BJ (cell line): ENCODE data around the gene ZNF32. TPM values are rescaled to one million over a fixed set of nuclear protein-coding genes. Genes with fewer than 3 reads are reported as not detected.

Experiments
- CTCF ChIA-PET: fragments of 350-600 bp; formaldehyde crosslinking; extraction: SDS; loops from one replicate; lab custom pipeline; 2021; ENCODE audit warnings: antibody characterized with exemption, inconsistent platforms; lab: Yijun Ruan, JAX
- POLR2A ChIA-PET: fragments of 300-600 bp; sonication (Branson Sonifier 250); formaldehyde crosslinking; extraction: SDS; loops from one replicate; lab custom pipeline; 2021; ENCODE audit warnings: antibody characterized with exemption; lab: Charles Lee
- DNase-seq: peaks from one replicate; pipeline ENCODE4 v3.0.0-alpha.2; 2011; ENCODE audit warnings: low read depth
- H3K27me3 ChIP-seq: 2 replicates; pipeline ENCODE4 v1.6.0; 2011; ENCODE audit warnings: low read length; ENCODE audit not compliant: control insufficient read depth, insufficient read depth
- H3K36me3 ChIP-seq: 2 replicates; pipeline ENCODE4 v1.5.1; 2011; ENCODE audit warnings: low read length; ENCODE audit not compliant: control insufficient read depth, insufficient read depth
- H3K4me3 ChIP-seq: 2 replicates; pipeline ENCODE4 v1.5.1; 2011; ENCODE audit warnings: low read depth, mild to moderate bottlenecking, control low read depth, low read length
- polyA plus RNA-seq: library from polyadenylated mRNA; depleted of rRNA; stranded (reverse); fragments of >200 nt; gene quantifications from 2 replicates; pipeline ENCODE4 v1.2.3, GENCODE V29; 2011
- TF ChIP-seq, protein P1 (sequence below): IDR thresholded peaks from 2 replicates; pipeline ENCODE4 v1.5.1; 2011; ENCODE audit warnings: low read depth, mild to moderate bottlenecking, control low read depth, inconsistent platforms, low read length, moderate library complexity; ENCODE audit not compliant: insufficient read depth

The ZNF32 gene
- polyA plus RNA-seq, 1 experiment = 38.6 TPM

DNA sequence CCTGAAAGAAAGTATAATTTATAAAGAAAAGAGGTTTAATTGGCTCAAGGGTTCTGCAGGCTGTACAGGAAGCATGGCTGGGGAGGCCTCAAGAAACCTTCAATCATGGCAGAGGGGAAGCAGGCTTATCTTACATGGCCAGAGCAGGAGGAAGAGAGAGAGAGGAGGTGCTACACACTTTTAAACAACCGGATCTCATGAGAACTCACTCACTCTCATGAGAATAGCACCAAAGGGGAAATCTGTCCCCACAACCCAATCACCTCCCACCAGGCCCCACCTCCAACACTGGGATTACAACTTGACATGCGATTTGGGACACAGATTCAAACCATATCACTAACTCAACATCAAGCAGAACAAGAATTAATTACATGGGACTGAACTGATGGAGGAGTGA lies 49.3 kb downstream of the ZNF32 start:
- DNase-seq = no peak
- Histone ChIP-seq H3K36me3 (no peaks in the 10 kb centered on the region), H3K27me3 (peaks cover 2% of the 10 kb centered on the region; the same call in 1 of the 2 replicates), H3K4me3 (no peak overlapping the region)
- TF ChIP-seq, protein P1, sequence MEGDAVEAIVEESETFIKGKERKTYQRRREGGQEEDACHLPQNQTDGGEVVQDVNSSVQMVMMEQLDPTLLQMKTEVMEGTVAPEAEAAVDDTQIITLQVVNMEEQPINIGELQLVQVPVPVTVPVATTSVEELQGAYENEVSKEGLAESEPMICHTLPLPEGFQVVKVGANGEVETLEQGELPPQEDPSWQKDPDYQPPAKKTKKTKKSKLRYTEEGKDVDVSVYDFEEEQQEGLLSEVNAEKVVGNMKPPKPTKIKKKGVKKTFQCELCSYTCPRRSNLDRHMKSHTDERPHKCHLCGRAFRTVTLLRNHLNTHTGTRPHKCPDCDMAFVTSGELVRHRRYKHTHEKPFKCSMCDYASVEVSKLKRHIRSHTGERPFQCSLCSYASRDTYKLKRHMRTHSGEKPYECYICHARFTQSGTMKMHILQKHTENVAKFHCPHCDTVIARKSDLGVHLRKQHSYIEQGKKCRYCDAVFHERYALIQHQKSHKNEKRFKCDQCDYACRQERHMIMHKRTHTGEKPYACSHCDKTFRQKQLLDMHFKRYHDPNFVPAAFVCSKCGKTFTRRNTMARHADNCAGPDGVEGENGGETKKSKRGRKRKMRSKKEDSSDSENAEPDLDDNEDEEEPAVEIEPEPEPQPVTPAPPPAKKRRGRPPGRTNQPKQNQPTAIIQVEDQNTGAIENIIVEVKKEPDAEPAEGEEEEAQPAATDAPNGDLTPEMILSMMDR = no peak
- ChIA-PET POLR2A (no interaction called here), CTCF (no interaction called here)

DNA sequence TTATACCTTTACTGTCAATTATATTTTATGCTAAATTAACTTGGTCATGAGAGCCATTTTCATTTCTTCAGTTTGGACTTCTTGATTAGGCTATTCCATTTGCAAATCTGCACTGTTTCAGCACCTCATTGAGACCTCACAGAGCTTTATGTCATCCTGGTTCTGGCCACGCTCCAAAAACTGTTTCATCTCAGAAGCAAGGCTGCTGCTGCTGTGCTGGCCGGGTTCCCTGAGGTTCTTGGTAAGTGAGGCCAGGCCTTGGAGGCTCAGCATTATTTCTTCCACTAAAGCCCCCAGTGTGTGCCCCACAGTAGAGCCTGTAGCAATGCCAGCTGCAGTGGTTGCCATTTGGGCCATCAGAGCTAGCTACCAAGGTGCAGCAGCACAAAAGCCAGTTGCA lies 50.2 kb downstream of the ZNF32 start:
- H3K27me3 ChIP-seq = peaks cover 2% of the 10 kb centered on the region; the same call in 1 of the 2 replicates
- H3K36me3 ChIP-seq = no peaks in the 10 kb centered on the region
- no peak overlapping the region for H3K4me3 ChIP-seq
- ChIA-PET CTCF (interaction anchor here (1.1 kb wide), 1 partner anchor 12 kb away, joined by 4 read pairs; no protein-coding TSS in a partner anchor), POLR2A (interaction anchor here (0.7 kb wide), 1 partner anchor 1281 kb away, joined by 7 read pairs; no protein-coding TSS in a partner anchor)
- no peak for DNase-seq
- TF ChIP-seq, protein P1 = no peak

DNA sequence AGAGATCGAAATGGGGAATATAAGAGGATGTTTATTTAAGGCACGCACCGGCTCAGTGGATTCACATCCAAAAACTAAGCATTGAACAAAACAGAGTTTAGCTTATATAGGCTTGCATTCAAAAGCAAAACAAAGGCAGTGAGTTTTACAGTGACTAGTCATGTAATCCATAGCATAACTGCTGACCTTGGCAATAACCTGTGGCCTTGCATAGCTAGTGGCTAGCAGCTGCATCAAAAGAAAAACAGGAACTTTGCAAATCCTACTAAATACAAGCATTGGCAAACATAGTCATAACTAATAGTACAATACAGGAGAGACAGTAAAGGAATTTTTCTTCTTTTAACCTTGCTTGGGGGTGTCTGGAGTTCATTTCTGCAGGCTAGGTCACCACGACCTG lies 52.1 kb downstream of the ZNF32 start:
- H3K36me3 ChIP-seq = no peaks in the 10 kb centered on the region
- TF ChIP-seq, protein P1 = no peak
- no peak overlapping the region for H3K4me3 ChIP-seq
- ChIA-PET POLR2A (no interaction called here), CTCF (no interaction called here)
- no peak for DNase-seq
- H3K27me3 ChIP-seq = peaks cover 2% of the 10 kb centered on the region

DNA sequence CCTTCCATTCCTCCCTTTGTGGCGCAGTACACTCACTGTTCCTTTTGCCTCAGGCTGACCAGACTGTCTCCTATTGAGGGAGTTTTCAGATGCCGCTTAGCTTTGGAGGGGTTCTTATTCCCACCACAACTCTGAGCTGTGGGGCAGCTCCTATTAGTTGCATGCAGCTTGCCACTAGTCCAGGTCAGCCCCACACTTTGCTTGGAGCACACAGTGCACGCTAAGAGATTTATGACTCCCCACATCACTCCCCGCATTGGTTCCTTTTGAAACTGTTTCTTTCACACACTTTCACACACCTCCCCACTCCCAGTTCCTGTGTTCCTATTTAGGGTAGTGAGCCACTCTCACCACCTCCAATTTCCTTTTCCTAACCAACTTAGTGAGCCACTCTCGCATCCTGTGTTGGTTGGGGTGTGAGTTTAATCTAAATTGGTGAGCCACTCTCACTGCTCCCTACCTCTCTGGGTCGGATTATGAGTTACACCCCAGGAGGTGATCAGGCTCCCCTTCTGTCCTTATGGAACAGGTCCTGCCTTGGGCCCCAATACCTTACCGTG lies 52.9 kb downstream of the ZNF32 start:
- ChIA-PET POLR2A (no interaction called here), CTCF (interaction anchor here (0.7 kb wide), 1 partner anchor 1074 kb away, joined by 3 read pairs; no protein-coding TSS in a partner anchor)
- TF ChIP-seq, protein P1 = no peak
- Histone ChIP-seq H3K36me3 (no peaks in the 10 kb centered on the region), H3K4me3 (no peak overlapping the region), H3K27me3 (peaks cover 2% of the 10 kb centered on the region)
- no peak for DNase-seq

DNA sequence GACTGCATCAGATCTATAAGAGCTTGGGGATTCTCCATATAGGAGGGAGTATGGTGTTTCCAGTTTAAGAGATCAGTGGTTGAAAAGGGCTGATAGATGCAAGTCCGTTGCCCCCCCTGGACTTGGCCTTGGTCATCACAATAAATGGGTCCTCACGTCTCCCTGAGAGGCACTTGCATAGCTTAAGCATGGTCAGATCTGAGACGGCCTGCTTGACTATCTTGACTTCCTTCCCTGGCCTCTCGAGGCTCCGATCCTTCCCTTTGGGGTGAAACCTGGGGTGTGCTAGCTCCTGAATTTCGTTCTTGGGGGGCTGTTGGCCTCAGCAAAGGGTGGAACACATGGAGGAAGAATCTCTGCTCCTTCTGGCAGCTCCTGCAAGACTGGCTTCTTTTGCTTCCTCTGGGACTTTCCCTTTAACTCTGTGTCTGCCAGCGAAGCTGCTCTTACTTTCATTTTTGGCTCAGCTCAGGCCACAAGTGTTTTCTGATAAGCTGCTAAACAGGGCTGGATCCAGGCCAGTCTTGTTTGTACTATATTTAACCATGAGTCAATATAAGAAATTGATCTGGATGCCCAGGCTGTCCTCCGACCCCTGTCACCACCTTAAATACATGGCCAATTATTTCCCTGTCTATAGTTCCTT lies 53.6 kb downstream of the ZNF32 start:
- no peaks in the 10 kb centered on the region for H3K36me3 ChIP-seq
- DNase-seq = no peak
- TF ChIP-seq, protein P1 = no peak
- no peak overlapping the region for H3K4me3 ChIP-seq
- ChIA-PET CTCF (interaction anchor here (0.7 to 1.3 kb wide), 3 partner anchors 7 to 12 kb away, joined by 3 read pairs; no protein-coding TSS in a partner anchor), POLR2A (no interaction called here)
- peaks cover 2% of the 10 kb centered on the region for H3K27me3 ChIP-seq
